GM12878 (cell line): ENCODE data around the gene SLC12A4. TPM values are rescaled to one million over a fixed set of nuclear protein-coding genes. Genes with fewer than 3 reads are reported as not detected.

Experiments used
- ATAC-seq: fragments of 200-7000 bp; cut with Tn5 transposase; 3 replicates; pipeline ENCODE4 v1.9.1; 2020; ENCODE audit warnings: mild to moderate bottlenecking, moderate library complexity
- BruUV-seq: library from RNA; stranded (reverse); fragments of 400-500 nt; replicated peaks from 2 replicates; lab custom pipeline; 2021; lab: Mats Ljungman, UMichigan
- CTCF ChIA-PET: fragments of 300-600 bp; sonication (Branson Sonifier 250); formaldehyde crosslinking; extraction: SDS; loops from one replicate; lab custom pipeline; 2021; ENCODE audit warnings: inconsistent platforms; lab: Yijun Ruan, JAX
- POLR2A ChIA-PET: fragments of 350-600 bp; formaldehyde crosslinking; extraction: SDS; loops from one replicate; lab custom pipeline; 2021; ENCODE audit warnings: inconsistent platforms; lab: Charles Lee
- RAD21 ChIA-PET: fragments of 300-600 bp; sonication (Branson Sonifier 250); formaldehyde crosslinking; loops from one replicate; lab custom pipeline; 2023; ENCODE audit warnings: antibody characterized with exemption; ENCODE audit not compliant: unreplicated experiment; lab: Charles Lee
- SMC1A ChIA-PET: fragments of 300-600 bp; sonication (Branson Sonifier 250); formaldehyde crosslinking; loops from one replicate; lab custom pipeline; 2023; ENCODE audit not compliant: unreplicated experiment, uncharacterized antibody; lab: Charles Lee
- DNase-seq: peaks from one replicate; pipeline ENCODE4 v3.0.0-alpha.2; 2011; ENCODE audit warnings: low read depth, low spot score
- FAIRE-seq: peaks from 3 replicates; lab custom pipeline; 2011; peaks lifted over from hg19 to GRCh38; lab: Jason Lieb, UNC
- H2AFZ ChIP-seq: 2 replicates; pipeline ENCODE4 v1.6.0; 2011; ENCODE audit warnings: low read depth, low read length, control low read depth; ENCODE audit not compliant: control insufficient read depth
- H3K27ac ChIP-seq: 2 replicates; pipeline ENCODE4 v1.5.1; 2011; ENCODE audit warnings: control low read depth; ENCODE audit not compliant: control insufficient read depth, insufficient read depth
- H3K27me3 ChIP-seq, 2 experiments: replicated peaks in 1 of 2; 2 replicates each; pipeline versions ENCODE4 v1.6.0 to v1.6.1; 2011; ENCODE audit warnings: low read length in 1 of 2; ENCODE audit not compliant: control insufficient read depth in 2 of 2, insufficient read depth in 2 of 2
- H3K36me3 ChIP-seq, 2 experiments: 2 replicates each; pipeline ENCODE4 v1.5.1; 2011; ENCODE audit warnings: low read length in 1 of 2; ENCODE audit not compliant: control insufficient read depth in 2 of 2, insufficient read depth in 2 of 2
- H3K4me1 ChIP-seq: 2 replicates; pipeline ENCODE4 v1.6.1; 2011; ENCODE audit warnings: mild to moderate bottlenecking, low read length, moderate library complexity, mixed read lengths; ENCODE audit not compliant: control insufficient read depth, insufficient read depth
- H3K4me2 ChIP-seq: 2 replicates; pipeline ENCODE4 v1.6.0; 2011; ENCODE audit warnings: control low read depth; ENCODE audit not compliant: control insufficient read depth, insufficient read depth
- H3K4me3 ChIP-seq: fragments of 200-600 bp; sonication (generic); 2 replicates; pipeline ENCODE4 v1.5.1; 2016
- H3K79me2 ChIP-seq: 2 replicates; pipeline ENCODE4 v1.6.0; 2011; ENCODE audit warnings: low read length; ENCODE audit not compliant: control insufficient read depth, insufficient read depth
- H3K9ac ChIP-seq: 2 replicates; pipeline ENCODE4 v1.8.0; 2011; ENCODE audit warnings: low read length, control low read depth, mixed read lengths; ENCODE audit not compliant: control insufficient read depth, insufficient read depth
- H3K9me3 ChIP-seq: replicated peaks from 3 replicates; pipeline ENCODE4 v1.5.1; 2011; ENCODE audit warnings: mild to moderate bottlenecking, low read length; ENCODE audit not compliant: control insufficient read depth, insufficient read depth
- H4K20me1 ChIP-seq: 2 replicates; pipeline ENCODE4 v1.6.0; 2011; ENCODE audit not compliant: control insufficient read depth, insufficient read depth
- BACH1 ChIP-seq: fragments of 450-650 bp; IDR thresholded peaks from 2 replicates; pipeline ENCODE4 v1.6.1; 2017; ENCODE audit warnings: mild to moderate bottlenecking, borderline replicate concordance
- HDAC6 ChIP-seq: fragments of 200-600 bp; sonication (generic); IDR thresholded peaks from one replicate; pipeline ENCODE4 v1.8.0; 2017; ENCODE audit warnings: antibody characterized with exemption; ENCODE audit not compliant: unreplicated experiment
- HDGF ChIP-seq: fragments of 450-650 bp; IDR thresholded peaks from 2 replicates; pipeline ENCODE4 v1.6.1; 2016; ENCODE audit warnings: antibody characterized with exemption
- IKZF1 ChIP-seq: fragments of 450-650 bp; conservative IDR thresholded peaks from 2 replicates; pipeline ENCODE4 v1.6.1; 2017; ENCODE audit warnings: antibody characterized with exemption, mild to moderate bottlenecking
- NFYA ChIP-seq: IDR thresholded peaks from 2 replicates; pipeline ENCODE4 v1.6.1; 2011; ENCODE audit warnings: low read depth, mild to moderate bottlenecking, low read length, improper control_type of control experiment, borderline replicate concordance
- NR2C1 ChIP-seq: fragments of 450-650 bp; IDR thresholded peaks from 2 replicates; pipeline ENCODE4 v1.6.1; 2017; ENCODE audit warnings: antibody characterized with exemption, mild to moderate bottlenecking, moderate library complexity
- RELA ChIP-seq: fragments of 450-650 bp; IDR thresholded peaks from 2 replicates; pipeline ENCODE4 v1.8.0; 2014; ENCODE audit warnings: borderline replicate concordance; ENCODE audit not compliant: partially characterized antibody
- TCF12 ChIP-seq: IDR thresholded peaks from 2 replicates; pipeline ENCODE4 v1.6.1; 2011; ENCODE audit warnings: low read depth, mild to moderate bottlenecking, low read length
- ZNF622 ChIP-seq: fragments of 450-650 bp; IDR thresholded peaks from 2 replicates; pipeline ENCODE4 v1.6.1; 2017; ENCODE audit warnings: mild to moderate bottlenecking, inconsistent platforms
- ZZZ3 ChIP-seq: IDR thresholded peaks from 2 replicates; pipeline ENCODE4 v1.6.1; 2011; ENCODE audit warnings: low read depth; ENCODE audit not compliant: control insufficient read depth, insufficient read length
- WGBS: methylation state at CpG from one replicate; pipeline ENCODE4 v1.1.6; 2016; ENCODE audit warnings: low lambda C conversion rate; ENCODE audit not compliant: insufficient replicate concordance, insufficient coverage; ENCODE audit errors: missing lambda C conversion rate; 5-methylcytosine and 5-hydroxymethylcytosine counted together
- in situ Hi-C: fragments of 300-500 bp; cut with MboI; formaldehyde crosslinking; loops from 9 replicates; pipeline ENCODE4 v1.14.3; 2018; ENCODE audit warnings: mixed read lengths
- intact Hi-C: fragments of 100-400 bp; cut with micrococcal nuclease; formaldehyde crosslinking; loops from one replicate; pipeline ENCODE4 v1.14.2; 2022; ENCODE audit not compliant: unreplicated experiment
- polyA plus RNA-seq, 11 experiments: library from polyadenylated mRNA; depleted of rRNA in 4 of 11; unstranded in 6 of 11; stranded (reverse) in 5 of 11; fragments of >200 nt; fragmentation: Nextera tagmentation in 4 of 11; fragmentation: Illumina TruSeq in 1 of 11; extraction: Ambion mirVana in 4 of 11; extraction: Trizol in 1 of 11; gene quantifications; 1 replicate in 1 of 11; 2 replicates in 10 of 11; pipeline versions ENCODE4 v1.2.1 to v1.2.3, GENCODE V29; 2011 to 2016; ENCODE audit warnings: inconsistent platforms in 2 of 11, missing spikeins in 2 of 11, low read depth in 1 of 11
- total RNA-seq, 4 experiments: library from RNA; depleted of rRNA in 3 of 4; stranded (reverse); fragments of >200 nt in 3 of 4; fragmentation: Illumina TruSeq in 1 of 4; extraction: Trizol in 1 of 4; gene quantifications; 2 replicates each; pipeline versions ENCODE4 v1.2.1 to v1.2.3, GENCODE V29; 2013 to 2021
- TF ChIP-seq, protein P1 (sequence below): IDR thresholded peaks from 2 replicates; pipeline ENCODE4 v1.6.1; 2012; ENCODE audit warnings: improper control_type of control experiment, low read depth, low read length; ENCODE audit not compliant: insufficient replicate concordance
- TF ChIP-seq, protein P2 (sequence below): fragments of 450-650 bp; IDR thresholded peaks from 2 replicates; pipeline ENCODE4 v1.6.1; 2016; ENCODE audit warnings: mild to moderate bottlenecking

SLC12A4 gene
- total and polyA plus RNA-seq, 10 of the 15 experiments (the other 5 are each of a cell fraction or from before 2014, with no cell fraction given) = 0.95 to 39.9 (median 14.2) TPM

DNA sequence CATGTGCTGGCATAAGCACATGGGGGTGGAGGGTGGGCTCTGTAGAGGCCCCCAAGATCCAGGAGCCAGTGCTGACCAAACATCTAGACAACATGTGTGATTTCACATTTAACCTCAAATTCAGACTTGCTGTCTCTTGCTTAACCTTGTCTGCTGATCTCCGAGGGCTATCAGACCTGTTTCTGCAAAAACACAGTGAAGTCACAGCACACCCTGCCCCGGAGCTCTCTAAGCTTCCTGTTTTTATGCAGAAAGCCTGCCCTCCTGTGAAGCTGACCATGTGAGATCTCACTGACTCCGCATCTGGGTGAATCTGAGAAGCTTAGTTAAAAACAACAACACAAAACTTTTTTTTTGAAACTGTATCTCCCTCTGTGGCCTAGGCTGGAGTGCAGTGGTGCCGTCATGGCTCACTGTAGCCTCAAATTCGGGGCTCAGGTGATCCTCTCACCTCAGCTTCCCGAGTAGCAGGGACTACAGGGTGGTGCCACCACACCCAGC, 37.4 kb upstream of the SLC12A4 start:
- Histone ChIP-seq H3K27ac (no peak overlapping the region), H2AFZ (peak overlapping the region; percentile 64), H3K4me2 (no peak overlapping the region), H3K4me3 (no peak overlapping the region), H3K27me3 (no peaks in the 10 kb centered on the region), H3K79me2 (no peaks in the 10 kb centered on the region), H3K9me3 (no peaks in the 10 kb centered on the region), H3K36me3 (no peaks in the 10 kb centered on the region), H3K4me1 (peaks cover 4% of the 10 kb centered on the region; the same call in 1 of the 2 replicates), H4K20me1 (no peaks in the 10 kb centered on the region), H3K9ac (no peak overlapping the region)
- FAIRE-seq (no peak), ATAC-seq (peak; percentile 68), DNase-seq (no peak)
- BruUV-seq = no TSS peak
- ChIA-PET RAD21 (no interaction called here), POLR2A (no interaction called here), SMC1A (interaction anchor here (0.6 to 1.6 kb wide), 5 partner anchors 8 to 222 kb away, joined by 3 to 5 read pairs (median 4); no protein-coding TSS in a partner anchor), CTCF (interaction anchor here (0.6 to 2.4 kb wide), 3 partner anchors 11 to 34 kb away, joined by 3 to 9 read pairs (median 4); no protein-coding TSS in a partner anchor)
- 1% methylated on average over 6 of the region's 6 CpGs for WGBS
- intact Hi-C loops = no loop called here
- TF ChIP-seq NFYA (no peak), HDAC6 (no peak), TCF12 (no peak), NR2C1 (no peak), ZNF622 (no peak), IKZF1 (no peak), RELA (no peak), BACH1 (no peak), HDGF (no peak), ZZZ3 (no peak)
- TF ChIP-seq, protein P1, sequence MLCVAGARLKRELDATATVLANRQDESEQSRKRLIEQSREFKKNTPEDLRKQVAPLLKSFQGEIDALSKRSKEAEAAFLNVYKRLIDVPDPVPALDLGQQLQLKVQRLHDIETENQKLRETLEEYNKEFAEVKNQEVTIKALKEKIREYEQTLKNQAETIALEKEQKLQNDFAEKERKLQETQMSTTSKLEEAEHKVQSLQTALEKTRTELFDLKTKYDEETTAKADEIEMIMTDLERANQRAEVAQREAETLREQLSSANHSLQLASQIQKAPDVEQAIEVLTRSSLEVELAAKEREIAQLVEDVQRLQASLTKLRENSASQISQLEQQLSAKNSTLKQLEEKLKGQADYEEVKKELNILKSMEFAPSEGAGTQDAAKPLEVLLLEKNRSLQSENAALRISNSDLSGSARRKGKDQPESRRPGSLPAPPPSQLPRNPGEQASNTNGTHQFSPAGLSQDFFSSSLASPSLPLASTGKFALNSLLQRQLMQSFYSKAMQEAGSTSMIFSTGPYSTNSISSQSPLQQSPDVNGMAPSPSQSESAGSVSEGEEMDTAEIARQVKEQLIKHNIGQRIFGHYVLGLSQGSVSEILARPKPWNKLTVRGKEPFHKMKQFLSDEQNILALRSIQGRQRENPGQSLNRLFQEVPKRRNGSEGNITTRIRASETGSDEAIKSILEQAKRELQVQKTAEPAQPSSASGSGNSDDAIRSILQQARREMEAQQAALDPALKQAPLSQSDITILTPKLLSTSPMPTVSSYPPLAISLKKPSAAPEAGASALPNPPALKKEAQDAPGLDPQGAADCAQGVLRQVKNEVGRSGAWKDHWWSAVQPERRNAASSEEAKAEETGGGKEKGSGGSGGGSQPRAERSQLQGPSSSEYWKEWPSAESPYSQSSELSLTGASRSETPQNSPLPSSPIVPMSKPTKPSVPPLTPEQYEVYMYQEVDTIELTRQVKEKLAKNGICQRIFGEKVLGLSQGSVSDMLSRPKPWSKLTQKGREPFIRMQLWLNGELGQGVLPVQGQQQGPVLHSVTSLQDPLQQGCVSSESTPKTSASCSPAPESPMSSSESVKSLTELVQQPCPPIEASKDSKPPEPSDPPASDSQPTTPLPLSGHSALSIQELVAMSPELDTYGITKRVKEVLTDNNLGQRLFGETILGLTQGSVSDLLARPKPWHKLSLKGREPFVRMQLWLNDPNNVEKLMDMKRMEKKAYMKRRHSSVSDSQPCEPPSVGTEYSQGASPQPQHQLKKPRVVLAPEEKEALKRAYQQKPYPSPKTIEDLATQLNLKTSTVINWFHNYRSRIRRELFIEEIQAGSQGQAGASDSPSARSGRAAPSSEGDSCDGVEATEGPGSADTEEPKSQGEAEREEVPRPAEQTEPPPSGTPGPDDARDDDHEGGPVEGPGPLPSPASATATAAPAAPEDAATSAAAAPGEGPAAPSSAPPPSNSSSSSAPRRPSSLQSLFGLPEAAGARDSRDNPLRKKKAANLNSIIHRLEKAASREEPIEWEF = no peak
- TF ChIP-seq, protein P2, sequence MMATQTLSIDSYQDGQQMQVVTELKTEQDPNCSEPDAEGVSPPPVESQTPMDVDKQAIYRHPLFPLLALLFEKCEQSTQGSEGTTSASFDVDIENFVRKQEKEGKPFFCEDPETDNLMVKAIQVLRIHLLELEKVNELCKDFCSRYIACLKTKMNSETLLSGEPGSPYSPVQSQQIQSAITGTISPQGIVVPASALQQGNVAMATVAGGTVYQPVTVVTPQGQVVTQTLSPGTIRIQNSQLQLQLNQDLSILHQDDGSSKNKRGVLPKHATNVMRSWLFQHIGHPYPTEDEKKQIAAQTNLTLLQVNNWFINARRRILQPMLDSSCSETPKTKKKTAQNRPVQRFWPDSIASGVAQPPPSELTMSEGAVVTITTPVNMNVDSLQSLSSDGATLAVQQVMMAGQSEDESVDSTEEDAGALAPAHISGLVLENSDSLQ = no peak
- in situ Hi-C loops = no loop called here
